ENCODE results near the gene CDC42EP3.

- TF ChIP-seq CTCF (conservative IDR thresholded peaks at IDR 0.05) (no peak), ZFX (IDR thresholded peaks at IDR 0.05) (no peak)
These were observed 41.8 kb upstream of the CDC42EP3 start for GRCh38 chr2:37713258-37713700.

All from C4-2B (cell line).